Measurements from ENCODE around the gene PTPRZ1. TPM values are rescaled to one million over a fixed set of nuclear protein-coding genes. Genes with fewer than 3 reads are reported as not detected.

Gene PTPRZ1
- total RNA-seq, 1 experiment from 2014 or later: 0.58 TPM

DNA sequence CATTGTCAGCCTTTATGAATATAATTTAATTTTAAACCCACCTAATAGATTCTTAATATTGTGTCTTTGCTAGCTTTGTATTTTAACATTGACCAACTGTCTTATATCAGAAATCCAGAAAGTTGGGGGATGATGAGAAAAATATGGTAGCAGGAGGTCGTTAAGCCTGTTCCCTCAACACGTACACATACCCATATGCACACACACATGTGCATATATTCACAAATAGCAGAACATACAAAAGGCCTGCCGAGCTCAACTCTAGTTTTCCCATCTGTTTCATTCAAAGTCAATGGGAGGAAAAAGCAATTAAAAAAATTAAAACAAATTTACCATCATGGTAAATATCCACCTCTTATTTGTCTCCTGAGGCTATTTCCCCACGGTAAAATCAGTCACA lies 25.9 kb upstream of the PTPRZ1 start:
- CTCF ChIA-PET: no interaction called here
- TF ChIP-seq CTCF (conservative IDR thresholded peaks at IDR 0.05; ENCODE audit: low read depth, low read length): no peak
- TF ChIP-seq EZH2 (IDR thresholded peaks at IDR 0.05; ENCODE audit: borderline replicate concordance, low read depth, low read length, poor library complexity, severe bottlenecking): no peak
- Histone ChIP-seq H3K9me3 (ENCODE audit: low read depth, low read length, poor library complexity, severe bottlenecking) (no peaks in the 10 kb centered on the region), H3K27ac (ENCODE audit: low read depth, low read length, poor library complexity, severe bottlenecking) (no peak overlapping the region), H3K4me1 (ENCODE audit: insufficient read depth, low read length, poor library complexity, severe bottlenecking) (no peaks in the 10 kb centered on the region), H3K4me3 (ENCODE audit: low read depth, low read length, poor library complexity, severe bottlenecking) (no peak overlapping the region), H3K27me3 (replicated peaks; ENCODE audit: insufficient read depth, low read depth, low read length, poor library complexity) (no peaks in the 10 kb centered on the region), H3K36me3 (ENCODE audit: insufficient read depth, low read length, poor library complexity, severe bottlenecking) (no peaks in the 10 kb centered on the region)
- BruUV-seq (replicated peaks): no TSS peak
- intact Hi-C loops (cut with micrococcal nuclease; ENCODE audit: unreplicated experiment): no loop called here
- no peak for DNase-seq (ENCODE audit: low spot score)
- POLR2A ChIA-PET (ENCODE audit: low non-redundant PET): no interaction called here

- no peak for DNase-seq (ENCODE audit: low spot score)
- intact Hi-C loops (cut with micrococcal nuclease; ENCODE audit: unreplicated experiment): no loop called here
- no peaks in the 10 kb centered on the region for H3K36me3 ChIP-seq (ENCODE audit: insufficient read depth, low read length, poor library complexity, severe bottlenecking)
- H3K27me3 ChIP-seq (replicated peaks; ENCODE audit: insufficient read depth, low read depth, low read length, poor library complexity): peaks cover 8% of the 10 kb centered on the region
- ChIA-PET CTCF (no interaction called here), POLR2A (ENCODE audit: low non-redundant PET) (no interaction called here)
- no peaks in the 10 kb centered on the region for H3K4me1 ChIP-seq (ENCODE audit: insufficient read depth, low read length, poor library complexity, severe bottlenecking)
- no TSS peak for BruUV-seq (replicated peaks)
- H3K27ac ChIP-seq (ENCODE audit: low read depth, low read length, poor library complexity, severe bottlenecking): no peak overlapping the region
- no peak for TF ChIP-seq EZH2 (IDR thresholded peaks at IDR 0.05; ENCODE audit: borderline replicate concordance, low read depth, low read length, poor library complexity, severe bottlenecking)
- H3K4me3 ChIP-seq (ENCODE audit: low read depth, low read length, poor library complexity, severe bottlenecking): no peak overlapping the region
- no peaks in the 10 kb centered on the region for H3K9me3 ChIP-seq (ENCODE audit: low read depth, low read length, poor library complexity, severe bottlenecking)
Measured at GRCh38 chr7:121853307-121853706, 19.7 kb upstream of the PTPRZ1 start.

DNA sequence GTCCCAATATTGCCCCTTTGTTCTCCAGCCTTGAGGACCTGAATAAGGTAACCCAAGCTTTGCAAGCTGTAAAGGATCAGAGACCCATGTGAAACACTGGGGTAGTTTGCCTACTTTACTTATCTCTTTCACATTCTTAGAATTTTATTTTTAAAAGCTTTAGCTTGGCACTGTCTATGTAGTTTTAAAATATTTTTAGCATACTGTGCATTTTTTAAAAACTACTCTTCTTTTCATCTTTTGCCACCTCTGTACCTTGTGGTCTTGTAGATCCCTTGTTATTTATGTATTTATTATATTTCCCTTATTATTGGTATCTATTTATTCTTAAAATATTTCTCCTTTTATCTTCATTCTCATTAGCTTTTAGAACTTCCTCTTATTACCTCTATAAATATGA lies 12.0 kb upstream of the PTPRZ1 start:
- Histone ChIP-seq H3K4me3 (ENCODE audit: low read depth, low read length, poor library complexity, severe bottlenecking) (no peak overlapping the region), H3K4me1 (ENCODE audit: insufficient read depth, low read length, poor library complexity, severe bottlenecking) (no peaks in the 10 kb centered on the region), H3K36me3 (ENCODE audit: insufficient read depth, low read length, poor library complexity, severe bottlenecking) (no peaks in the 10 kb centered on the region), H3K27me3 (replicated peaks; ENCODE audit: insufficient read depth, low read depth, low read length, poor library complexity) (peaks cover 7% of the 10 kb centered on the region), H3K27ac (ENCODE audit: low read depth, low read length, poor library complexity, severe bottlenecking) (no peak overlapping the region), H3K9me3 (ENCODE audit: low read depth, low read length, poor library complexity, severe bottlenecking) (no peaks in the 10 kb centered on the region)
- ChIA-PET POLR2A (ENCODE audit: low non-redundant PET) (no interaction called here), CTCF (no interaction called here)
- intact Hi-C loops (cut with micrococcal nuclease; ENCODE audit: unreplicated experiment): no loop called here
- TF ChIP-seq EZH2 (IDR thresholded peaks at IDR 0.05; ENCODE audit: borderline replicate concordance, low read depth, low read length, poor library complexity, severe bottlenecking): no peak
- no peak for TF ChIP-seq CTCF (conservative IDR thresholded peaks at IDR 0.05; ENCODE audit: low read depth, low read length)
- DNase-seq (ENCODE audit: low spot score): no peak
- no TSS peak for BruUV-seq (replicated peaks)

DNA sequence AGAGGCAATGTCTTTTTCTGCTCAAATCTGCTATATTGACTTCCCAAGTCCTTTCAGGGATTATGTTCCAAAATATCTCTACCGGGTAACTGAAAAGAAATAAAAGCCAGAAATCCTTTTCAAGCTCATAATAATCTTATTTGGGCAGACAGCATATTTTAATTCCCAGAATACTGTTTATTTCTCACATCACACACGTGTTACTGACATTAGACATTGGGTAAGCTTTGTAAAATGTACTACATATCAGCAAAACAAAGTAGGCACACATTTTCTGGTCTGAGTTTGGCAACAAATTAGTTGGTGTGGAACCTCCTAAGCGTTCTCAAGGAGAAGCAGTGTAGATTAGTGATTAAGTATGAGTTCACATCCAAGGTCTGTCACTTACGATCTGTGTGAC lies 10.4 kb upstream of the PTPRZ1 start:
- DNase-seq (ENCODE audit: low spot score): no peak
- ChIA-PET CTCF (no interaction called here), POLR2A (ENCODE audit: low non-redundant PET) (no interaction called here)
- H3K27me3 ChIP-seq (replicated peaks; ENCODE audit: insufficient read depth, low read depth, low read length, poor library complexity): peaks cover 3% of the 10 kb centered on the region
- intact Hi-C loops (cut with micrococcal nuclease; ENCODE audit: unreplicated experiment): no loop called here
- H3K4me3 ChIP-seq (ENCODE audit: low read depth, low read length, poor library complexity, severe bottlenecking): no peak overlapping the region
- H3K4me1 ChIP-seq (ENCODE audit: insufficient read depth, low read length, poor library complexity, severe bottlenecking): no peaks in the 10 kb centered on the region
- TF ChIP-seq EZH2 (IDR thresholded peaks at IDR 0.05; ENCODE audit: borderline replicate concordance, low read depth, low read length, poor library complexity, severe bottlenecking) (no peak), CTCF (conservative IDR thresholded peaks at IDR 0.05; ENCODE audit: low read depth, low read length) (no peak)
- H3K27ac ChIP-seq (ENCODE audit: low read depth, low read length, poor library complexity, severe bottlenecking): no peak overlapping the region
- H3K9me3 ChIP-seq (ENCODE audit: low read depth, low read length, poor library complexity, severe bottlenecking): no peaks in the 10 kb centered on the region
- H3K36me3 ChIP-seq (ENCODE audit: insufficient read depth, low read length, poor library complexity, severe bottlenecking): no peaks in the 10 kb centered on the region
- BruUV-seq (replicated peaks): no TSS peak

All from A673 (cell line).